Right atrium auricular region (tissue), 2 donors: Measurements from ENCODE around the gene SCN1B. TPM values are rescaled to one million over a fixed set of nuclear protein-coding genes. Genes with fewer than 3 reads are reported as not detected.

ENCODE experiments used
- DNase-seq: peaks from one replicate; pipeline ENCODE4 v3.0.0-alpha.2; 2019; ENCODE audit warnings: low spot score
- H3K27ac ChIP-seq, 2 donors: fragments of 200-600 bp; sonication (generic); 1 replicate in 1 of 2; 2 replicates in 1 of 2; pipeline ENCODE4 v1.5.1; 2016 to 2019
- H3K27me3 ChIP-seq, 2 donors: fragments of 200-600 bp; sonication (generic); one replicate each; pipeline versions ENCODE4 v1.5.1 to v1.6.0; 2017 to 2019
- H3K36me3 ChIP-seq: fragments of 200-600 bp; sonication (generic); one replicate; pipeline ENCODE4 v1.5.1; 2016
- H3K4me1 ChIP-seq, 2 donors: fragments of 200-600 bp; sonication (generic); one replicate each; pipeline versions ENCODE4 v1.5.1 to v1.6.0; 2017 to 2019
- H3K4me3 ChIP-seq, 2 donors: fragments of 200-600 bp; sonication (generic); 1 replicate in 1 of 2; 2 replicates in 1 of 2; pipeline ENCODE4 v1.5.1; 2017 to 2019; ENCODE audit warnings: mild to moderate bottlenecking in 1 of 2, moderate library complexity in 1 of 2
- H3K9me3 ChIP-seq, 2 donors: fragments of 200-600 bp; sonication (generic); one replicate each; pipeline ENCODE4 v1.5.1; 2019
- CTCF ChIP-seq, 2 donors: fragments of 200-600 bp; sonication (generic); IDR thresholded peaks; one replicate each; pipeline ENCODE4 v1.5.1; 2019; ENCODE audit warnings: antibody characterized with exemption in 2 of 2
- total RNA-seq, 2 donors: library from RNA; depleted of rRNA; stranded (reverse); fragments of >200 nt; gene quantifications; one replicate each; pipeline ENCODE4 v1.1.0, GENCODE V29; 2016

The SCN1B gene
- total RNA-seq, 2 donors from 2014 or later, result 57.3 to 119 TPM

- no peak overlapping the region for H3K4me3 ChIP-seq
- TF ChIP-seq CTCF (IDR thresholded peaks at IDR 0.05), result no peak
- DNase-seq, result no peak
- no peaks in the 10 kb centered on the region for H3K9me3 ChIP-seq
- H3K36me3 ChIP-seq, result no peaks in the 10 kb centered on the region
- no peaks in the 10 kb centered on the region for H3K27me3 ChIP-seq
- no peaks in the 10 kb centered on the region for H3K4me1 ChIP-seq
- H3K27ac ChIP-seq, result no peak overlapping the region
Measured at GRCh38 chr19:35084509-35084762, 54.2 kb downstream of the SCN1B start.

GRCh38 chr19:35085947-35086346, 55.7 kb downstream of the SCN1B start:
- Histone ChIP-seq H3K27ac (no peak overlapping the region), H3K27me3 (no peaks in the 10 kb centered on the region), H3K4me3 (no peak overlapping the region), H3K36me3 (no peaks in the 10 kb centered on the region), H3K4me1 (peaks cover 0 to 8% of the 10 kb centered on the region in 2 donors), H3K9me3 (no peaks in the 10 kb centered on the region)
- DNase-seq, result no peak
- TF ChIP-seq CTCF (IDR thresholded peaks at IDR 0.05), result no peak

- H3K27me3 ChIP-seq, result no peaks in the 10 kb centered on the region
- no peak for DNase-seq
- H3K36me3 ChIP-seq, result no peaks in the 10 kb centered on the region
- no peak overlapping the region for H3K4me3 ChIP-seq
- peaks cover 0 to 9% of the 10 kb centered on the region in 2 donors for H3K4me1 ChIP-seq
- no peaks in the 10 kb centered on the region for H3K9me3 ChIP-seq
- no peak for TF ChIP-seq CTCF (IDR thresholded peaks at IDR 0.05)
- no peak overlapping the region for H3K27ac ChIP-seq
Measured at GRCh38 chr19:35086455-35086854, 56.2 kb downstream of the SCN1B start.

GRCh38 chr19:35087393-35087792, 57.1 kb downstream of the SCN1B start:
- Histone ChIP-seq H3K9me3 (no peaks in the 10 kb centered on the region), H3K4me1 (peaks cover 0 to 9% of the 10 kb centered on the region in 2 donors), H3K27me3 (no peaks in the 10 kb centered on the region), H3K4me3 (no peak overlapping the region), H3K36me3 (no peaks in the 10 kb centered on the region), H3K27ac (no peak overlapping the region)
- no peak for TF ChIP-seq CTCF (IDR thresholded peaks at IDR 0.05)
- no peak for DNase-seq

- DNase-seq, result no peak
- TF ChIP-seq CTCF (IDR thresholded peaks at IDR 0.05), result no peak
- no peaks in the 10 kb centered on the region for H3K27me3 ChIP-seq
- peaks cover 0 to 9% of the 10 kb centered on the region in 2 donors for H3K4me1 ChIP-seq
- H3K27ac ChIP-seq, result no peak overlapping the region
- H3K36me3 ChIP-seq, result no peaks in the 10 kb centered on the region
- no peaks in the 10 kb centered on the region for H3K9me3 ChIP-seq
- H3K4me3 ChIP-seq, result no peak overlapping the region
Measured at GRCh38 chr19:35088131-35088913, 58.1 kb downstream of the SCN1B start.

GRCh38 chr19:35089554-35089953, 59.3 kb downstream of the SCN1B start:
- no peak for DNase-seq
- Histone ChIP-seq H3K9me3 (no peaks in the 10 kb centered on the region), H3K27ac (no peak overlapping the region), H3K36me3 (no peaks in the 10 kb centered on the region), H3K27me3 (no peaks in the 10 kb centered on the region), H3K4me1 (peaks cover 0 to 9% of the 10 kb centered on the region in 2 donors), H3K4me3 (no peak overlapping the region)
- no peak for TF ChIP-seq CTCF (IDR thresholded peaks at IDR 0.05)
